ENCODE data around the gene STAG3.
A peak's percentile ranks its signal among the peaks of the same experiment; 100 is the strongest.
"Not testable (repeated sequence)": the region's sequence is repeated elsewhere in the genome, so short reads cannot be mapped to it uniquely, and the experiment has no call there.

Gene STAG3, protein sequence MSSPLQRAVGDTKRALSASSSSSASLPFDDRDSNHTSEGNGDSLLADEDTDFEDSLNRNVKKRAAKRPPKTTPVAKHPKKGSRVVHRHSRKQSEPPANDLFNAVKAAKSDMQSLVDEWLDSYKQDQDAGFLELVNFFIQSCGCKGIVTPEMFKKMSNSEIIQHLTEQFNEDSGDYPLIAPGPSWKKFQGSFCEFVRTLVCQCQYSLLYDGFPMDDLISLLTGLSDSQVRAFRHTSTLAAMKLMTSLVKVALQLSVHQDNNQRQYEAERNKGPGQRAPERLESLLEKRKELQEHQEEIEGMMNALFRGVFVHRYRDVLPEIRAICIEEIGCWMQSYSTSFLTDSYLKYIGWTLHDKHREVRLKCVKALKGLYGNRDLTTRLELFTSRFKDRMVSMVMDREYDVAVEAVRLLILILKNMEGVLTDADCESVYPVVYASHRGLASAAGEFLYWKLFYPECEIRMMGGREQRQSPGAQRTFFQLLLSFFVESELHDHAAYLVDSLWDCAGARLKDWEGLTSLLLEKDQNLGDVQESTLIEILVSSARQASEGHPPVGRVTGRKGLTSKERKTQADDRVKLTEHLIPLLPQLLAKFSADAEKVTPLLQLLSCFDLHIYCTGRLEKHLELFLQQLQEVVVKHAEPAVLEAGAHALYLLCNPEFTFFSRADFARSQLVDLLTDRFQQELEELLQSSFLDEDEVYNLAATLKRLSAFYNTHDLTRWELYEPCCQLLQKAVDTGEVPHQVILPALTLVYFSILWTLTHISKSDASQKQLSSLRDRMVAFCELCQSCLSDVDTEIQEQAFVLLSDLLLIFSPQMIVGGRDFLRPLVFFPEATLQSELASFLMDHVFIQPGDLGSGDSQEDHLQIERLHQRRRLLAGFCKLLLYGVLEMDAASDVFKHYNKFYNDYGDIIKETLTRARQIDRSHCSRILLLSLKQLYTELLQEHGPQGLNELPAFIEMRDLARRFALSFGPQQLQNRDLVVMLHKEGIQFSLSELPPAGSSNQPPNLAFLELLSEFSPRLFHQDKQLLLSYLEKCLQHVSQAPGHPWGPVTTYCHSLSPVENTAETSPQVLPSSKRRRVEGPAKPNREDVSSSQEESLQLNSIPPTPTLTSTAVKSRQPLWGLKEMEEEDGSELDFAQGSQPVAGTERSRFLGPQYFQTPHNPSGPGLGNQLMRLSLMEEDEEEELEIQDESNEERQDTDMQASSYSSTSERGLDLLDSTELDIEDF

DNA sequence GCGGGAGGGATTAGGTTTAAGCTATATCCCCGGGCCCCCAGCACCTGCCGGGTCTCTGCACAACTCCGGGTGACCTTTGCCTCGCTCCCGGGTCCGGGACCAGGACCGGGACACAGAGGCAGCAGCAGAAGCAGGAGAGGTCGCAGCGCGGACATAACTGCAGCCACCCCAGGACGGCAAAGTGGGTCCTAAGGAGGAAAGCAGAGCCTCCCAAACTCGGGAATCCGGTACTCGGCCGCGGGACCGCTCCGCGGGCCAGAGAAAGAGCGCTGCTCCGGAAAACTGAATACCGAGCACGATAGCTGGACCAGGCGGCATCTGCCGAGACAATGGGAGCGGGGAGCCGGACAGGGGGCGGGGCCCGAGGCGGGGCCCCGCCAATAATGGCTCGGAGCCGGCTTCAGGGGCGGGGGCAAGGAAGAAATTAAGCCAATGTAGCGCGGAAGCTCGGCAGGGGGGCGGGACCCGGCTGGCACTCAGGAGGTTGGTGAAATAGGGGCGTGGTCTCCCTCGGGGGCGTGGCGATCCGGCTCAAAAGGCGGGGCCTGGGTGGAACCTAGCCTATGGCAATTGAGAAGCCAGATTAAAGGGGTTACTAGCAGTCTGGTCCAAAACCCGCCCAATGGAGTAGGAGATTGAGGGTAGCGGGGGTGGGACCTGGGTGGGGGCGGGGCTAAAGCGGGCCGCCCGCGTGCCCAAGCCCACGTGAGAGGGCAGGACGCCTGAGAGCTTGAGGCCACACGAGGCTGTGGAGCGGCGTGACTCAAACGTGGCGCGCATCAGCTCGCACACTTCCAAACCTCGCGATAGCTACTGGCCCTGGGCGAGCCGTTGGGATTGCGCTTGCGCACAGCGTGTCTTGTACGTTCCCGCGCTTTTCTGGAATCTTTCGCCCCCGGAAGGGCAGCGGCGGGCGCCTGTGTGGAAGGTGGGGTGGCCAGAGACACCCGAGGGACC, at the start of gene STAG3, which contains the start of gene GPC2:
TSS of gene STAG3 (plus strand) at position 874 of the 957 bp plus-strand sequence. CDS start 2,639 bp downstream, outside the sequence.
TSS of gene GPC2 (minus strand) at position 337 of the 957 bp plus-strand sequence. CDS start at position 155, 182 bp downstream.
- peak; percentile 95 to 98 (median 98) for DNase-seq

DNA sequence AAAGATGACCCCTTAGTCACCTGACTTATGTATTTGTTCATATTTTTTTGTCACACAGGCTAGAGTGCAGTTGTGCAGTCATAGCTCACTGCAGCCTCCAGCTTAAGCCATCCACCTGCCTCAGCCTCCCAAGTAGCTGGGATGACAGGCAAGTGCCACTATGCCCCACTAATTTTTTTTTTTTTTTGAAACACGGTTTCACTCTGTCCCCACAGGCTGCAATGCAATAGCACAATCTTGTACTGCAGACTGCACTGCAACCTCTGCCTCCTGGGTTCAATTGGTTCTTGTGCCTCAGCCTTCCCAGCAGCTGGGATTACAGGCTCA, 49.1 kb upstream of the STAG3 start:
- DNase-seq, result no peak

GRCh38 chr7:100130220-100130607, 47.5 kb upstream of the STAG3 start:
- DNase-seq, result not testable (repeated sequence)

GRCh38 chr7:100130608-100131453, 46.9 kb upstream of the STAG3 start:
- peak; percentile 62 to 90 (median 80) for DNase-seq

- no peak for DNase-seq
These were observed 45.6 kb upstream of the STAG3 start for GRCh38 chr7:100132126-100132525.

DNA sequence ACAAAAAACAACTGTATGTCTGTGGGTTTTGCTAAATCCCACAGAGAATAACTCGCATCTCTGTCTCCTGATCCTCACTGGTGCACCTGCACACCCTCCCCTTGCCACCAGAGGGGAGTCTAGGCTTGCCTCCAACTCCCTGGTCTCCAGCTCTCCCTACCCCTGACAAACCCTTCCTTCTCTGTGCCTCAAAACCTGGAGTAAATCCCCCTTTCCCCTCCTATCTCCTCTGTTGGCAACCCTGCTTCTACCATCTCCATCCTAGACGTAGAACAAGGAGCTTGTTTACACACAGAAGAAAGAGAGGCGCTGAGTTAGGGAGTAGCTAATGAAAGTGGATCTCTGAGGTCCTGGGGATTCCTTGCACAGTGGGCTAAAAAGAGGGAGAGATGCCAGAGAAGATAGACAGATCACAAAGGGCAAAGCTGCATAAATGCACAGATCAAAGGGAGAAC, 45.0 kb upstream of the STAG3 start:
- DNase-seq, result peak; percentile 42 to 65 (median 52)

DNA sequence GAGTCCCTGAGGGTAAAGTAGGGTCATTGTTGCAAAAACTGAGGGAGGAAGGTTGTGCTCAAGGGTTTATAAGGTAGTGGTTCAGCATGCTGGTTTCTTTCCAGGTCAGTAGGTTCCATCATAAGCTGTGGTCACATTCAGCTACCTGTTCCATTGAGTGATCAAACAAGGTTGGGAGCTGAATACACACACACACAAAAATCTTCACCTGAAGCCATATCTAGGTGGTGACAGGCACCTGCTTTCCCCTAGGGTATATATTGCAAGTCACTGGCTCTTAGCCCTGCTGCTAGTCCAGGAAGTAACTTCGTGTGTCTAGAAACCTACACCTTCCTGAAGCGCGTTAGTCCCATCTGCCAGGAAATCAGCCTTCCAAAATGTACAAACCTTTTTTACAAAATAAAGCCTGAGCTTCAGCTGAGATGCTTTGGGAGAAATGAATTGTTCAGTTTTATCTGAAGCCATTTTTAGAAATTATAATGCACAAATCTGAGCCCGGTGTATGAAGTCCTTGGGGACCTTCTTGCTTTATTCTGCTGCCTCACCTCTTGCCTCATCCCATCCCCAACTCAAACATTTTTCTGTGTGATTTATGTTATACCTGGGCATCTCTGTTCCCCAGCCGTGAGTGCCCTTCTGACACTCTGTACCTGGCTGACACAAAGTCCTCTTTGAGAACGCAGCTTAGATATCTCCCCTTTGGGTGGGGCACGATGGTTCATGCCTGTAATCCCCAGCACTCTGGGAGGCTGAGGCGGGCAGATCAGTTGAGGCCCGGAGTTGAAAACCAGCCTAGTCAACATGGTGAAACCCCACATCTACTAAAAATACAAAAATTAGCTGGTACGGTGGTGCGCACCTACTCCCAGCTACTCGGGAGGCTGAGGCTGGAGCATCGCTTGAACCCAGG, 39.6 kb upstream of the STAG3 start:
- DNase-seq, result peak in 1 of 6 experiments; percentile 15

GRCh38 chr7:100141555-100141949, 36.2 kb upstream of the STAG3 start:
- DNase-seq, result no peak

DNA sequence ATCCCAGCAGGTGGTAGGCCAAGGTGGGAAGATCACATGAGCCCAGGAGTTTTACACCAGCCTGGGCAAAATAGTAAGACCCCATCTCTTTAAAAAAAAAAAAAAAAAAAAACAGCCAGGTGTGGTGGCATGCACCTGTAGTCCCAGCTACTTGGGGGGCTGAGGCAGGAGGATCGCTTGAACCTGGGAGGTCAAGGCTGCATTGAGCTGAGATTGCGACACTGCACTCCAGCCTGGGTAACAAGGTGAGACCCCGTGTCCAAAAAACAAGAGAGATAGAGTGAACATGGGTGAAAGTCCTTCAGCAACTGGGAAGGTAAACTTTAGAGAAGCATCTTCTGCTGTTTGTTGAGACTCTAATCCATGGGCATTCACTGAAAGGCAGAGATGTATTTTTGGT, 35.3 kb upstream of the STAG3 start:
- DNase-seq, result no peak

DNA sequence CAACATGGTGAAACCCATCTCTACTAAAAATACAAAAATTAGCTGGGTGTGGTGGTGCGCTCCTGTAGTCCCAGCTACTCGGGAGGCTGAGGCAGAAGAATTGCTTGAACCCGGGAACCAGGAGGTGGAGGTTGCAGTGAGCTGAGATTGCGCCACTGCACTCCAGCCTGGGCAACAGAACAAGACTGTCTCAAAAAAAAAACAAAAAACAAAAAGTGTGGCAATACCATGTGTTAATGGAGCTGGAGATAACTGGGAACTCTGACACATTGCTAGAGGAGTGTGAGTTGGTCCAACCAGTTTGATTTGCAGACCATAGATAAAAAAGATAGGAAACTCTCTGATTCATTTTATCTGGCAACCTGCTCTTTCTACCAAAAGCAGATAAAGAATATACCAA, 31.4 kb upstream of the STAG3 start:
- not testable (repeated sequence) for DNase-seq

- DNase-seq, result no peak
These were observed 30.4 kb upstream of the STAG3 start for GRCh38 chr7:100147278-100147677.

DNA sequence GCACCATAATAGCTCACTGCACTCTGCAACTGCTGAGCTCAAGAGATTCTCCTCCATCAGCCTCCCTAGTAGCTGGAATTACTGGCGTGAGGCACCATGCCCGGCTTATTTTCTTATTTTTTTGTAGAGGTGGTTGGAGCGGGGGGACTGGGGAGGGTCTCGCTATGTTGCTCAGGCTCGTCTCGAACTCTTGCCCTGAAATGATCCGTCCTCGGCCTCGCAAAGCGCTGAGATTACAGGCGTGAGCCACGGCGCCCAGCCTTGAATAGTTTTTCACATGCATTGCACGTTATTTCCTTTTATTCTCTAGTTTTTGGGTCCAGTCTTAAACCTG, 29.5 kb upstream of the STAG3 start:
- no peak for DNase-seq

DNA sequence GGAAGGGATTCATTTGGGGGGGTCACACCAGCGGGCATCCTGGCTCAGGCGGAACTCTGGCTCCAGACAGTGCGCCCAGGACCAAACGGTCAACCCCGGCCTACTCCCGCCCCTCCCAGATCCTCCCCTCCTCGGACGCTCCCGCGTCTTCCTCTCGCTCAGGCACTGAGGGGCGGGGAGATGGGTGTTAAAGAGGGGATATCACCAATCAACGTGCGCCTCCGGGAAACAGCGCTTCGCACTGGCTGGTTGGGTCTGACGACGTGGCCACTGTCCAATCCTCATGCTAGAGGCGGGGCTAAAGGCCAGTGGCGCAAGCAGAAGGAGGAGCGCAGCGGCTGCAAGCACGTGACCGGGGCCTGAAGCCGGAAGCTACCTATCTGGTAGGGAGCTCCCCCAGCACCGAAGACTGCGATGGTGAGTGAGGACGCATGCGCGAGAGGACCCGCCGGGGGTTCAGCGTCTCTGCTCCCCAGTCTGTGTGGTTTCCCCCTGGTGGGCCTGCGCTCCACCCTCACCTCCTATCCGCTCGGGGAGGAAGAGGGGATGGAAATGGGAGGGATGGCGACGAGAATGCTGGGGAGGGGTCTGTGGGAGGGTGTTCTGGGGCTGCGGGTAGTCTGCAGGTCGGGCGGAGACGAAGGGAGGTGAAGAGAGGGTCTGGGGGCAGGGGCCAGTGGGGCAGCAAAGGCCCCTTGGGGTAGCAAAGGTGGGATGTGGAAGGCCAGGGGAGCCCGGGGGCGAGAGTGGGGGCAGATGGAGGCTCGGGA, 29.0 kb upstream of the STAG3 start, which contains the start of gene LAMTOR4:
TSS of gene LAMTOR4 (plus strand) at position 360 of the 770 bp plus-strand sequence. CDS start at position 415, 55 bp downstream.
- DNase-seq, result peak; percentile 90 to 99 (median 97)

- no peak for DNase-seq
These were observed 25.3 kb upstream of the STAG3 start for GRCh38 chr7:100152404-100152803.

DNA sequence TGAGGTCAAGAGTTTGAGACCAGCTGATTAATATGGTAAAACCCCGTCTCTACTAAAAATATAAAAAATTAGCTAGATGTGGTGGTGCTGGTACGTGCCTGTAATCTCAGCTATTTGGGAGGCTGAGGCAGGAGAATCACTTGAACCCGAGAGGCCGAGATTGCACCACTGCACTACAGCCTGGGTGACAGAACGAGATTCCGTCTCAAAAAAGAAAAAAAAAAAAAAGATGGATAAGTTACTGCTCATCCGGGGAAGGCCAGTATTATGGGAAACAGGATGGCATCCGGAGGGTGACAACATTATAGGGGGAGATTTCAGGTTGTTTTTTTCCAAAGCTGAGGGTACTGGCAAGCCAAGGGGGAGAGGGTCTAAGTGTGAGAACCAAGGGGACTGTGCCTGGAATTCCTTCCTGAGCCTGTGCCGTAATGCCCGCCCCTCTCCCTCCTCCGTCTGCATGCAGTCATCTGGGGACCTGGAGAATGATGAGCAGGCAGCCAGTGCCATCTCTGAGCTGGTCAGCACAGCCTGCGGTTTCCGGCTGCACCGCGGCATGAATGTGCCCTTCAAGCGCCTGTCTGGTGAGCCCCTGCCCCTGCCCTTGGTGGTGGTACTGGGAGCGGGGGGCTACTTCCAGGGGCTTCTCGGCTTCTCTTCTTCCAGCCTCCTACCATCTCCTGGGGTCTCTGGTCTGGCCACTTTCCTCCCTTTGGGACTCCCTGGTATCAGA, 24.6 kb upstream of the STAG3 start:
- no peak for DNase-seq

- no peak for DNase-seq
These were observed 23.8 kb upstream of the STAG3 start for GRCh38 chr7:100153708-100154535.

Data from stimulated activated naive CD4-positive, alpha-beta T cell (primary cell).